Measurements from ENCODE around the gene ASCC1. TPM values are rescaled to one million over a fixed set of nuclear protein-coding genes. Genes with fewer than 3 reads are reported as not detected.

The ASCC1 gene
- total and polyA plus RNA-seq, 7 donors: 15.3 to 37.0 (median 19.3) TPM

- ATAC-seq: peak in 3 of 4 donors; percentile 31 to 48 (median 37)
- H3K9me3 ChIP-seq: no peaks in the 10 kb centered on the region
- DNase-seq: no peak
- peaks cover 50% of the 10 kb centered on the region for H3K4me1 ChIP-seq
- peak overlapping the region; percentile 91 for H3K27ac ChIP-seq
- H3K27me3 ChIP-seq (ENCODE audit: insufficient read depth in 3 of 3, low read length in 2 of 3): no peaks in the 10 kb centered on the region
- intact Hi-C loops (cut with DNase I): loop anchor here (5.0 to 10.0 kb wide), 3 partner anchors 33 to 78 kb away; partner anchors contain the start of gene DDIT4 (in 1 of the 2)
- 13 to 37% (median 30%) methylated on average over 1 of the region's 1 CpG for WGBS, 3 donors
- TF ChIP-seq, protein P1, sequence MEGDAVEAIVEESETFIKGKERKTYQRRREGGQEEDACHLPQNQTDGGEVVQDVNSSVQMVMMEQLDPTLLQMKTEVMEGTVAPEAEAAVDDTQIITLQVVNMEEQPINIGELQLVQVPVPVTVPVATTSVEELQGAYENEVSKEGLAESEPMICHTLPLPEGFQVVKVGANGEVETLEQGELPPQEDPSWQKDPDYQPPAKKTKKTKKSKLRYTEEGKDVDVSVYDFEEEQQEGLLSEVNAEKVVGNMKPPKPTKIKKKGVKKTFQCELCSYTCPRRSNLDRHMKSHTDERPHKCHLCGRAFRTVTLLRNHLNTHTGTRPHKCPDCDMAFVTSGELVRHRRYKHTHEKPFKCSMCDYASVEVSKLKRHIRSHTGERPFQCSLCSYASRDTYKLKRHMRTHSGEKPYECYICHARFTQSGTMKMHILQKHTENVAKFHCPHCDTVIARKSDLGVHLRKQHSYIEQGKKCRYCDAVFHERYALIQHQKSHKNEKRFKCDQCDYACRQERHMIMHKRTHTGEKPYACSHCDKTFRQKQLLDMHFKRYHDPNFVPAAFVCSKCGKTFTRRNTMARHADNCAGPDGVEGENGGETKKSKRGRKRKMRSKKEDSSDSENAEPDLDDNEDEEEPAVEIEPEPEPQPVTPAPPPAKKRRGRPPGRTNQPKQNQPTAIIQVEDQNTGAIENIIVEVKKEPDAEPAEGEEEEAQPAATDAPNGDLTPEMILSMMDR (IDR thresholded peaks at IDR 0.05): no peak
- peaks cover 0 to 19% of the 10 kb centered on the region in 2 donors for H3K36me3 ChIP-seq (ENCODE audit: insufficient read depth in 1 of 2, low read depth in 1 of 2)
- no peak overlapping the region for H3K4me3 ChIP-seq
Measured at GRCh38 chr10:72239409-72239808, 23.3 kb upstream of the ASCC1 start.

GRCh38 chr10:72238392-72239175 is 22.5 kb upstream of the ASCC1 start:
- peak overlapping the region; percentile 91 for H3K27ac ChIP-seq
- H3K27me3 ChIP-seq (ENCODE audit: insufficient read depth in 3 of 3, low read length in 2 of 3): no peaks in the 10 kb centered on the region
- no peak overlapping the region for H3K4me3 ChIP-seq
- H3K36me3 ChIP-seq (ENCODE audit: insufficient read depth in 1 of 2, low read depth in 1 of 2): peaks cover 0 to 27% of the 10 kb centered on the region in 2 donors
- H3K9me3 ChIP-seq: no peaks in the 10 kb centered on the region
- peak; percentile 86 to 92 (median 90) for ATAC-seq
- TF ChIP-seq, protein P1 (IDR thresholded peaks at IDR 0.05): no peak
- WGBS, 3 donors: 34 to 54% (median 37%) methylated on average over 13 of the region's 13 CpGs
- peaks cover 42% of the 10 kb centered on the region for H3K4me1 ChIP-seq
- intact Hi-C loops (cut with DNase I): loop anchor here (5.0 to 10.0 kb wide), 3 partner anchors 34 to 79 kb away; partner anchors contain the start of gene DDIT4 (in 1 of the 2)
- peak; percentile 57 to 86 for DNase-seq

DNA sequence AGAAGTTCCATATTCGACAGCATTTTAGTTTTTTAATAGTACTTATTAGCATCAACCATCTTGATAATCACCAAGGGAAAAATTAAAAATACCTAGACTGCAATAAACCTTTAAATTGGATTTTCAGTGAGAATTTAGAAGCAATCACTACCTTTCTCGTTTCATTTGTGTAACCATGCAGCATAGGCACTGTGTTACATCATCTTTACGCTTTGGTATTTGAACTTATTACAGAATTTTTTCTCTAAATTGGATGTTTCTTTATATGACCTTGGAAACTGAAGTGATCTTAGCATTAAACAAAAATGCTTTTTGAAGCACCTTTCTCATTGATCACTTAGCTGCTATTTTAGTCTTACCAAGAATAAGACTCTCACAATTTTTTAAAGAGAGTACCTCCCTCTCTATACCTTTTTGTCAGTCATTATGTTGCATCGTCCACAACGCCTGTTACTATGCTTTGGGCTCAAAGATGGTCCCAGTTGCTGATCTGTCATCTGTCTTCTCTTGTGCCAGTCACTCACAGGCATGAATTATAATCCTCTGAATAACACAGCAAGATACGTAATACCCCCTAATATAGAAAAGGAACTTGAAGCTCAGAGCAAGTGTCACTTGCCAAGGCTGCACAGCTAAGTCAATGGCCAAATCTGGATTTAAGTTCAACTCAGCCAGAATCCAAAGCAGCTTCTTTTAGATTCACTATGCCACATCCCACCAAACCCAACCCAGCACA is 19.6 kb upstream of the ASCC1 start:
- Histone ChIP-seq H3K4me3 (no peak overlapping the region), H3K9me3 (no peaks in the 10 kb centered on the region), H3K36me3 (ENCODE audit: insufficient read depth in 1 of 2, low read depth in 1 of 2) (peaks cover 4 to 46% of the 10 kb centered on the region in 2 donors), H3K4me1 (peaks cover 47% of the 10 kb centered on the region), H3K27ac (peak overlapping the region; percentile 91), H3K27me3 (ENCODE audit: insufficient read depth in 3 of 3, low read length in 2 of 3) (no peaks in the 10 kb centered on the region)
- TF ChIP-seq, protein P1 (IDR thresholded peaks at IDR 0.05): no peak
- WGBS, 3 donors: 54 to 73% (median 61%) methylated on average over 6 of the region's 6 CpGs
- ATAC-seq (peak; percentile 74 to 80 (median 75)), DNase-seq (no peak)
- intact Hi-C loops (cut with DNase I): loop anchor here (5.0 to 10.0 kb wide), 3 partner anchors 37 to 82 kb away; partner anchors contain the start of gene DDIT4 (in 1 of the 2)

DNA sequence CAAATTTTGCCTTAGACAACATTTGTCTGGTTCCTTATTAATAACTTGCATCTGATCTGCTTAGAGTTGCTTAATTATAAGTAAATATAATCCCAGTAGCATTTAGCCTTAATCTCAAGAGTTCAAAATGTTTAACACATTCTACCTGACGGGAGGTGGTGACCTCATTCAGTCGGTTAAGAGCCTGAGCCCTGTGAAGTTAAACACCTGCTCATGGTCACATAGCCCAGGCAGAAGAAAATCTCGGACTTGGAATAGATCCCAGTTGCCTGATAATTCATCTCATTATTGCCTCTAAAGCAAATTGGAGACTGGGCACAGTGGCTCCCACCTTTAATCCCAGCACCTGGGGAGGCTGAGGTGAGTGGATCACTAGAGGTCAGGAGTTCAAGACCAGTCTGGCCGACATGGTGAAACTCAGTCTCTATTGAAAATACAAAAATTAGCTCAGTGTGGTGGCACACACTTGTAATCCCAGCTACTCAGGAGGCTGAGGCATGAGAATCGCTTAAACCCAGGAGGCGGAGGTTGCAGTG is 18.6 kb upstream of the ASCC1 start:
- H3K9me3 ChIP-seq: no peaks in the 10 kb centered on the region
- H3K27ac ChIP-seq: peak overlapping the region; percentile 91
- no peaks in the 10 kb centered on the region for H3K27me3 ChIP-seq (ENCODE audit: insufficient read depth in 3 of 3, low read length in 2 of 3)
- H3K36me3 ChIP-seq (ENCODE audit: insufficient read depth in 1 of 2, low read depth in 1 of 2): peaks cover 4 to 48% of the 10 kb centered on the region in 2 donors
- intact Hi-C loops (cut with DNase I): loop anchor here (5.0 to 10.0 kb wide), 3 partner anchors 38 to 83 kb away; partner anchors contain the start of gene DDIT4 (in 1 of the 2)
- H3K4me1 ChIP-seq: peaks cover 58% of the 10 kb centered on the region
- DNase-seq (no peak), ATAC-seq (no peak)
- TF ChIP-seq, protein P1 (IDR thresholded peaks at IDR 0.05): no peak
- WGBS, 3 donors: 63 to 77% (median 64%) methylated on average over 6 of the region's 6 CpGs
- no peak overlapping the region for H3K4me3 ChIP-seq

All from psoas muscle (tissue), 8 donors.